Mesenteric fat pad (tissue), 1 donor: ENCODE data around the gene VRK2. TPM values are rescaled to one million over a fixed set of nuclear protein-coding genes. Genes with fewer than 3 reads are reported as not detected.
A peak's percentile ranks its signal among the peaks of the same experiment; 100 is the strongest.
"Not testable (repeated sequence)": the region's sequence is repeated elsewhere in the genome, so short reads cannot be mapped to it uniquely, and the experiment has no call there.

Experiments used
- DNase-seq: peaks from one replicate; pipeline ENCODE4 v3.0.0-alpha.2; 2020; ENCODE audit warnings: low spot score
- total RNA-seq: library from RNA; stranded (reverse); fragmentation: NEBNext Ultra II Directional; extraction: Animal tissue kit (Norgen Biotek cat#: 25700); gene quantifications from one replicate; pipeline ENCODE4 v1.2.1, GENCODE V29; 2021
- donor health status: DM: yes; HTN: yes; CAD: no.

Gene VRK2
- total RNA-seq, 1 donor from 2014 or later: 26.3 TPM

DNA sequence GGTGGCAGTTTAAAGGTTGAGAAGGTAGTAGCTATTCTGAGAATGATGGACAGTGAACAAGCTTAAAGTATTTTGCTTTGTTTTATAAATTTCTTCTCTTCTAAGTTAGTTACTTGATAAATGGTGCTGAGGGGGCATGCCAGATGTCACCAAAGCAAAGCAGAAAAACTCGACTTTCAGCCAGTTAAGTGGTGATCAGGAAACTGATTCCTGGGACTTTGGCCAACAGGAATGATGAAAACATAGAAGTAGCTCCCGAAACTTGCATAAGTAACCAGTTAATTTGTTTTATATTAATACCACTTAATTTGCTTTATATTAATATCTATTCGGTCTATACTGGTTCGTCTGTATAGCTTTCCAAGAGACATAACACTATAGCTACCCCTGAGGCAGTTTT lies 111.9 kb downstream of the VRK2 start:
- no peak for DNase-seq

- no peak for DNase-seq
Measured at GRCh38 chr2:58163913-58164312, 117.3 kb downstream of the VRK2 start.

- DNase-seq: not testable (repeated sequence)
Measured at GRCh38 chr2:58168130-58168529, 121.5 kb downstream of the VRK2 start.

GRCh38 chr2:58169845-58170244 lies 123.2 kb downstream of the VRK2 start:
- not testable (repeated sequence) for DNase-seq

GRCh38 chr2:58170334-58170933 lies 123.8 kb downstream of the VRK2 start:
- DNase-seq: not testable (repeated sequence)

- DNase-seq: peak; percentile 72
Measured at GRCh38 chr2:58171831-58172230, 125.2 kb downstream of the VRK2 start.

DNA sequence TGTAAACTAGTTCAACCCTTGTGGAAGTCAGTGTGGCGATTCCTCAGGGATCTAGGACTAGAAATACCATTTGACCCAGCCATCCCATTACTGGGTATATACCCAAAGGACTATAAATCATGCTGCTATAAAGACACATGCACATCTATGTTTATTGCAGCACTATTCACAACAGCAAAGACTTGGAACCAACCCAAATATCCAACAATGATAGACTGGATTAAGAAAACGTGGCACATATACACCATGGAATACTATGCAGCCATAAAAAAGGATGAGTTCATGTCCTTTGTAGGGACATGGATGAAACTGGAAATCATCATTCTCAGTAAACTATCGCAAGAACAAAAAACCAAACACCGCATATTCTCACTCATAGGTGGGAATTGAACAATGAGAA lies 130.6 kb downstream of the VRK2 start:
- not testable (repeated sequence) for DNase-seq

DNA sequence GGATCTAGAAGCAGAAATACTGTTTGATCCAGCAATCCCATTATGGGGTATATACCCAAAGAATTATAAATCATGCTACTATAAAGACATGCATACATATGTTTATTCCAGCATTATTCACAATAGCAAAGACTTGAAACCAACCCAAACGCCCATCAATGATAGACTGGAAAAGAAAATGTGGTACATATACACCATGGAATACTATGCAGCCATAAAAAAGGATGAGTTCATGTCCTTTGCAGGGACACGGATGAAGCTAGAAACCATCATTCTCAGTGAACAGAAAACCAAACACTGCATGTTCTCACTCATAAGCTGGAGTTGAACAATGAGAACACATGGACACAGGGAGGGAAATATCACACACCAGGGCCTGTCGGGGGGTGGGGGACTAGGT lies 133.6 kb downstream of the VRK2 start:
- DNase-seq: not testable (repeated sequence)

- no peak for DNase-seq
Measured at GRCh38 chr2:58180635-58181034, 134.0 kb downstream of the VRK2 start.

DNA sequence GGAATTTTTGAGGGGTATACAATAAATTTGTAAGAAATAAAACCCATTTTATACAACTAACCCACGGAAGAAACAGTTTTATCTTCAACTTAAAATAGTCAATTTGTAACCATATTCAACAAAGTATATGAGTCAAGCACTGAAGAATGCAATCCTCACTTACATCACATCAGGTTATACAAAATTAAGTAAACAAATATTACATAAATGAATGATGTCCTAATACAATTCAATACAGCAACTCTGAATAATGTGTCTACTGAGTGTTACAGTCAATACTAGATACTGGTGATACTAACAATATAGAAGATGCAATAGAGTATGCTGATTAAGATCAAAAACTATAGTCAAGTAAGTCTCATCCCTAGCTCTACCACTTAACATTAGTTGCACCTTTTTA lies 135.9 kb downstream of the VRK2 start:
- DNase-seq: no peak

- DNase-seq: no peak
Measured at GRCh38 chr2:58186501-58186900, 139.9 kb downstream of the VRK2 start.

DNA sequence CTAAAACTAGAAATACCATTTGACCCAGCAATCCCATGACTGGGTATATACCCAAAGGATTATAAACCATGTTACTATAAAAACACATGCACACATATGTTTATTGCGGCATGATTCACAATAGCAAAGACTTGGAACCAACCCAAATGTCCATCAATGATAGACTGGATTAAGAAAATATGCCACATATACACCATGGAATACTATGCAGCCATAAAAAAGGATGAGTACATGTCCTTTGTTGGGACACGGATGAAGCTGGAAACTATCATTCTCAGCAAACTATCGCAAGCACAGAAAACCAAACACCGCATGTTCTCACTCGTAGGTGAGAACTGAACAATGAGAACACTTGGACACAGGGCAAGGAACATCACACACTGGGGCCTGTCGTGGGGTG lies 140.4 kb downstream of the VRK2 start:
- not testable (repeated sequence) for DNase-seq

GRCh38 chr2:58194458-58194857 lies 147.9 kb downstream of the VRK2 start:
- no peak for DNase-seq

DNA sequence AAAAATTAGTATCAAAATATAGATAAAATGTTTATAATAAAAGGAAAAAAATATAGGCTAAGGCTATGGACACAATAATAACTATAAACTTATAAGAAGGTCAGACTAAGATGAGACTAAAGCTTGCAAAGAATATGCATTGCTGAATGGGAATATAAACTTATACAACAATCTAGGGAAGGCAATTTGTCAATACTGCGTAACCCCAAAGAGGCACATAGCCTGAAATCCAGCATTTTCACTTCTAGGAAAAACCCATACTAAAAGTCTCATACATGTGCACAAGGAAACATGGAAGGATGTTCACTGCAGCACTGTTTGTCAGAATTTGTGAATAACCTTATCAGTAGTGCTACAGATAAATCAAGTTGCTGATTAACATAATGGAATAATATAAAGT lies 149.1 kb downstream of the VRK2 start:
- no peak for DNase-seq

DNA sequence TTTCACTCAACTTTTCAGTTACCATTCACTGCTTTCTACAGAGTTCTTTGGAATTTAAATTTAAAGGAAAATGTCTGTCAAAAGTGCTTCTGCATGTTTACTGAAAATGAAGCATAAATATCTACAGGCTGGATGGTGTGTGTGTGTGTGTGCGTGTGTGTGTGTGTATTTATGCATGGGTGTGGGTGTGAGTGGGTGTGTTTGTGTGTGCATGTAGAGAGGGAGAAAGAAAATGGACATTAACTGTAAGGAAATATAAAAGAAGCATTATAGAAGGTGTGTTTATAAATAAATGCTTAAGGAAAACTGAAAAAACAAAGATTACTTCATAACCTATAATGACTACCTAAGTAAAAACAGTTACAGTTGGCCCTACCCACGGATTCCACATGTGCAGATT lies 151.3 kb downstream of the VRK2 start:
- no peak for DNase-seq

- no peak for DNase-seq
Measured at GRCh38 chr2:58202404-58202803, 155.8 kb downstream of the VRK2 start.

DNA sequence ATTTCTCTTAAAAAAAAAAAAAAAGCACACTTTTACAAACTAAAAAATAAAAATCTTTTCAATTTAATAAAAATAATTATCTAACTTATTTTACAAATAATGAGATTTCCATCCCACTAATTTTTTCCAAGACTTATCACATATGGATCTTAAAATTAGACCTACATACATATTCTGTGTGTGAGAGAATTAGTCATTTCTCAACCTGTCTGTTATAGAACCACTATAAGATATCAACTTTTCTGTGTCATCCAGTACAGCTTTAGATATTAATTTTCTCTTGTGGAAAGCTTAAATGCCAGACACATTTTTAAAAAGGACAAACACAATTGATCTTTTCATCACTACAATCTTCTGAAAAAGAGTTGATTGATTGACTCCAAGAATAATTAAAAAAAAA lies 156.4 kb downstream of the VRK2 start:
- DNase-seq: no peak

DNA sequence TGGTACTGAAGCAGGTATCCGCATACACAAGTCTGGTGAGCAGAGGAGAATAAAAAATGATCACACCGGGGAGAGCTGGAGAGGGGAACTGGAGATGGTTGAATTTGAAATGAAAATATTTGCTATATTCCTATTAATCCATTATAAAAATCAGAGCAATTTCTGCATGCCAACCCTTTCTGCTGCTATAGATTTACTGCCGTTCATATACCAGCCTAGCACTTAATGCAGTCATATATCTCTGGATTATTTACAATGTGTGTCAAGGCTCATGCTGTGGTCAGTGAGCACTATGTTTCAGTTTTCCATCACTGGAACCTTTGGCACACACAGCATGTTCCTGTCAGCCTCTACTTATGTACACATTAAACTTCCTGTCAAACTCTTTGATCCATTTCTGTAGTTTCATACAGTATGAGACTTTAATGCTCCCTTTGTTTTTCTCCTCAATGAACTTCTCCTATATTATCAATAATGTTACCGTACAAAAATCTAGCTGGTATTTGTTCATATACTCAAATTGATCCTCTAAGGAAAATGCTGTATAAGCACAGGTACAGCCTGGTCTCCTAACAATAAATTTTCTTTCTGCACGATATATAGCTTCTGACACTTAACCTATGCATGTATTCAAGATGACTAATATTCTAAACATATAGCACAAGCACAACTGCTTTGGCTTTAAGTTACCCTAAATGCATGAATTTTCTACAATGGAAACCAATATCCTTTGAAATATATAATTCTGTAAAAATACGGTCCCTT lies 157.8 kb downstream of the VRK2 start:
- no peak for DNase-seq

DNA sequence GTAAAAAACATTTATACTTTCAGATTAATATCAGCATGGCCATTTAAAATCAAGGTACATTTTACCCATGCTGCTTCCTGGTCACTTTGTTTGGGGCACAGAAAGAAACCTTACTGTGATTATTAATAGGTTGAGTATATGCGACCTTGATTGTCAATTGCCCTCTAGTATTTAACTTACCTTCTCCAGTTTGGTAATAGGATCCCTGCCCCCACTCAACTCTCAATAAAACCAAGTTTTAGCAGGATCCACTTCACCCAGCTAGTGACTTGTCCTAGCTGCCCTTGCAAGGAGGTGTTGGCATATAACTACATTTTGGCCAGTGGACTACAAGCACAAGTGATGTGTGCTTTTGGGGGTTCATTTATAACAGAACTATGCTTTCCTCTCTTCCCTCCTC lies 160.2 kb downstream of the VRK2 start:
- DNase-seq: no peak

DNA sequence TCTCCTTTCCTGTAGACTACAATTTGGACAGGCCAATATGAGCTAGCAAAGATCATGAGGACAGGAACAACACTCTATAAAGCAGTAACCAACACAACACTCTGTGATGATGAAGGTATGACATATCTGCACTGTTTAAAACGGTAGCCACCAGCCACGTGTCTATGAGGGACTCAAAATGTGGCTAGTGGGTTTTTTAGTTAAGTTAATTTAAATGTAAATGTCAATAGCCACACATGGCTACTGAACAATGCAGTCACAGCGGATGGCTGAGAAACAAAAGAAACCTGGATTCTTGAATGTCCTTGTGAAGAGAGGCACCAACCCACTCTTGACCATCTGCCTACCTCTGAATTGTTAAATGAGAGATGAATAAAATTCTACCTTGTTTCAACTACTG lies 160.6 kb downstream of the VRK2 start:
- no peak for DNase-seq
